ENCODE results near the gene SLC43A1. TPM values are rescaled to one million over a fixed set of nuclear protein-coding genes. Genes with fewer than 3 reads are reported as not detected.

The SLC43A1 gene
- total RNA-seq, 1 experiment from 2014 or later, result 27.1 TPM

GRCh38 chr11:57545883-57546282, 30.4 kb upstream of the SLC43A1 start:
- peaks cover 3% of the 10 kb centered on the region; the same call in 1 of the 2 replicates for H3K36me3 Mint-ChIP-seq
- no peak for ATAC-seq
- ChIA-PET POLR2A (no interaction called here), CTCF (interaction anchor here (0.8 to 1.8 kb wide), 5 partner anchors 19 to 200 kb away, joined by 3 to 5 read pairs (median 4); no protein-coding TSS in a partner anchor)
- H3K4me1 Mint-ChIP-seq, result peaks cover 20% of the 10 kb centered on the region
- DNase-seq (ENCODE audit: low spot score), result no peak
- no peaks in the 10 kb centered on the region for H3K9me3 Mint-ChIP-seq
- H3K4me3 Mint-ChIP-seq, result no peak overlapping the region
- TF ChIP-seq TEAD1 (CRISPR knock-in tag; IDR thresholded peaks at IDR 0.05) (no peak), ATF2 (CRISPR knock-in tag; IDR thresholded peaks at IDR 0.05; ENCODE audit: borderline replicate concordance, low read depth) (no peak), RORB (CRISPR knock-in tag; IDR thresholded peaks at IDR 0.05) (no peak), MYBL2 (CRISPR knock-in tag; IDR thresholded peaks at IDR 0.05) (no peak), ZNF671 (CRISPR knock-in tag; IDR thresholded peaks at IDR 0.05) (no peak), GTF2I (CRISPR knock-in tag; conservative IDR thresholded peaks at IDR 0.05) (no peak), RELA (CRISPR knock-in tag; IDR thresholded peaks at IDR 0.05; ENCODE audit: borderline replicate concordance) (no peak), NR1H2 (CRISPR knock-in tag; IDR thresholded peaks at IDR 0.05) (no peak), ZBTB21 (CRISPR knock-in tag; IDR thresholded peaks at IDR 0.05; ENCODE audit: borderline replicate concordance) (no peak), AFF4 (CRISPR knock-in tag; IDR thresholded peaks at IDR 0.05; ENCODE audit: borderline replicate concordance) (no peak), ATF6 (CRISPR knock-in tag; IDR thresholded peaks at IDR 0.05) (no peak), KAT7 (CRISPR knock-in tag; IDR thresholded peaks at IDR 0.05; ENCODE audit: borderline replicate concordance) (no peak), CBFB (CRISPR knock-in tag; IDR thresholded peaks at IDR 0.05; ENCODE audit: low read depth) (no peak), OVOL2 (CRISPR knock-in tag; IDR thresholded peaks at IDR 0.05; ENCODE audit: borderline replicate concordance) (no peak), ZNF219 (CRISPR knock-in tag; IDR thresholded peaks at IDR 0.05; ENCODE audit: borderline replicate concordance) (no peak), ELF4 (CRISPR knock-in tag; IDR thresholded peaks at IDR 0.05; ENCODE audit: low read depth) (no peak), SMAD4 (CRISPR knock-in tag; IDR thresholded peaks at IDR 0.05) (no peak), ATF3 (CRISPR knock-in tag; conservative IDR thresholded peaks at IDR 0.05) (no peak), NR2C2 (CRISPR knock-in tag; IDR thresholded peaks at IDR 0.05) (no peak), IRF2 (CRISPR knock-in tag; IDR thresholded peaks at IDR 0.05; ENCODE audit: borderline replicate concordance, low read depth) (no peak)
- H3K27me3 Mint-ChIP-seq (ENCODE audit: low read depth), result no peaks in the 10 kb centered on the region; the same call in 1 of the 2 replicates
- H3K27ac Mint-ChIP-seq, result no peak overlapping the region
